HG03060 (cell line): ENCODE results near the gene IFNA5.

Source experiments
- ATAC-seq: cut with Tn5 transposase; IDR thresholded peaks from one replicate; pipeline ENCODE4 v1.9.1; 2021; ENCODE audit warnings: low read depth, moderate number of reproducible peaks; ENCODE audit not compliant: unreplicated experiment

The IFNA5 gene

DNA sequence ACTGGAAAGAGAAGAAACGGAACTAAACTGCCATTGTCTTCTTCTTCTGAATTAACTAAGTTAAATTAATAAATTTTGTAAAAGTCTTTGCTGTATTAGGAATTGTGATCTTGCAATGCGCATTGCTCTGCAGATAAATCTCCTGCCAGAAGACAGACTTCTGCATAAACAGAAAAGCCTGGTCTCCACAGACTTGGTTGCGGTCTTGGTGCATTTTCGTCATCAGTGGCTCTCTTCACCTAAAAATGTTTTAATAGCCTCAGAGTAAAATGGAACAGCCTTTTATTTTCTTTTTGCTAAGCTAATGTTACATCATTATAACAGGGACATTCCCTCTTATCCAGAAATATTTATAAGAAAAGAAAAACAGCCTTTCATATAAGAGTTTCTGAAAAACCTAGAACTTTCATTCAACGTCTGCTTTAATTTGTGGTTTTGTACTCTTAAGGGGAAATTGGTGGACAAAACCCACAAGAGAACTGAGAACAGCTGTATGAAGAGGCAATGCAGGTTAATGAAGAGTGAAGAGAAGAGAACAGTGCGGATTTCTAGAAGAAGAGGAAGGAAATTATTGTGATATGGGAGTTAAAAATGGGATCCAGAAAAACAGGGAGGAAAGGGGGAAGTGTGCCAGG, 10.1 kb downstream of the IFNA5 start:
- no peak for ATAC-seq

DNA sequence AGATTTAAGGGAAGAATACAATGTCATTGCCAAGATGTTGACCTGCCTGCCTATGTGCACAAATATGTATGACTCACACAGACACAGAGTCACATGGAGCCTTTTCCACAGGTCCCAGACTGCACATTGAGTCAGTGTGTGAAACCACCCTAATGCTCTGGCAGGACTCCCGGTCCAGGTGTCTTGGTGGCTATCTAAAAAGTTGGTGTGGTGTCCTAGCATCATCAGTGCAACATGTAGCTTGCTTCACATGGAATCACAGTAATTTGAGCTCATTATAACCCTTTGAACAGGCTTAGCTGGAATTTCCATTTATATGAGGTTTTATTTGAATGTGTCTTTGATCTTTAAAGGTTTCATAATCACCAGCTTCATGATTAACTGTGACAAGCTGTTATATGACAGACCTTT, 10.7 kb downstream of the IFNA5 start:
- ATAC-seq = peak; percentile 68

- ATAC-seq = no peak
Observed at GRCh38 chr9:21289848-21290247, 15.3 kb downstream of the IFNA5 start.

- ATAC-seq = no peak
Observed at GRCh38 chr9:21287280-21287679, 17.8 kb downstream of the IFNA5 start.

DNA sequence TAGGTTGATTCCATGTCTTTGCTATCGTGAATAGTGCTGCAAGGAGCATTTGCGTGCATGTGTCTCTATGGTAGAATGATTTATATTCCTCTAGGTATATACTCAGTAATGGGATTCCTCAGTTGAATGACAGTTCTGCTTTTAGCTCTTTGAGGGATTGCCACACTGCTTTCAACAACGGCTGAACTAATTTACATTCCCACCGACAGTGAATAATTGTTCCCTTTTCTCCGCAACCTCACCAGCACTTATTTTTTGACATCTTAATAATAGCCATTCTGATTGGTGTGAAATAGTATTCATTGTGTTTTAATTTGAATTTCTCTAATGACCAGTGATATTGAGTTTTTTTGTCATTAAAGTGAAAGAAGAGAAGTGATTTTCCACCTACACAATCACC, 18.5 kb downstream of the IFNA5 start:
- no peak for ATAC-seq

DNA sequence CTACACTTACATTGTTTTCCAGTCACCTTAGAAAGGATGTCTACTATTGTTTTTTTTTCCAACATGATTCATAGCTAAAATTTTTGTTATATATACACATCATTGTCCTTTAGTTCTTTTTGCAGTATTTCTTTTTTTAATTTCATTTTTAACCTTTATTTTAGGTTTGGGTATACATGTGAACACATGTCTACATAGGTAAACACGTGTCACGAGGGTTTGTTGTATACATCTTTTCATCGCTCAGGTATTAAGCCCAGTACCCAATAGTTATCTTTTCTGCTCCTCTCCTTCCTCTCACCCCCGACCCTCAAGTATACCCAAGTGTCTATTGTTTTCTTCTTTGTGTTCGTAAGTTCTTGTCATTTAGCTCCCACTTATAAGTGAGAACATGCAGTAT, 19.0 kb downstream of the IFNA5 start:
- no peak for ATAC-seq

DNA sequence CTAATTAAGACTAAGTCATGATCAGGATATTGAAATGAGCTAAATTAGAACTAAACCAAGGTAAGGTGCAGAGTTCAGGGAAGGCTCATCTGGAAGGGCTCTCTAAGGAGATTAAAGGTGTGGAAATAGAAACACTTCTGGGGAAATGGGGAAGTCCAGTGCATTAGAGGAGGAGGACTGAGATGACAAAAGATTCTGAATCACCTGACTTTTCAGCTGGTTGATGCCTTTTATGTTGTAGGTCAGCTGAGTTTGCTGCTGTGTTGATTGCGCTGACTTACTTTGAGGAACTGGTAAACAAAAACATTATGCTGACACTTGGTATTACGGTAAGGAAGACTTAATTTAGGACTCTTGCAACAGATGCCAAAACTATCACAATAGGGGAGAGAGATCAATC, 23.8 kb downstream of the IFNA5 start:
- no peak for ATAC-seq

- ATAC-seq = no peak
Observed at GRCh38 chr9:21268347-21268657, 36.8 kb downstream of the IFNA5 start.

DNA sequence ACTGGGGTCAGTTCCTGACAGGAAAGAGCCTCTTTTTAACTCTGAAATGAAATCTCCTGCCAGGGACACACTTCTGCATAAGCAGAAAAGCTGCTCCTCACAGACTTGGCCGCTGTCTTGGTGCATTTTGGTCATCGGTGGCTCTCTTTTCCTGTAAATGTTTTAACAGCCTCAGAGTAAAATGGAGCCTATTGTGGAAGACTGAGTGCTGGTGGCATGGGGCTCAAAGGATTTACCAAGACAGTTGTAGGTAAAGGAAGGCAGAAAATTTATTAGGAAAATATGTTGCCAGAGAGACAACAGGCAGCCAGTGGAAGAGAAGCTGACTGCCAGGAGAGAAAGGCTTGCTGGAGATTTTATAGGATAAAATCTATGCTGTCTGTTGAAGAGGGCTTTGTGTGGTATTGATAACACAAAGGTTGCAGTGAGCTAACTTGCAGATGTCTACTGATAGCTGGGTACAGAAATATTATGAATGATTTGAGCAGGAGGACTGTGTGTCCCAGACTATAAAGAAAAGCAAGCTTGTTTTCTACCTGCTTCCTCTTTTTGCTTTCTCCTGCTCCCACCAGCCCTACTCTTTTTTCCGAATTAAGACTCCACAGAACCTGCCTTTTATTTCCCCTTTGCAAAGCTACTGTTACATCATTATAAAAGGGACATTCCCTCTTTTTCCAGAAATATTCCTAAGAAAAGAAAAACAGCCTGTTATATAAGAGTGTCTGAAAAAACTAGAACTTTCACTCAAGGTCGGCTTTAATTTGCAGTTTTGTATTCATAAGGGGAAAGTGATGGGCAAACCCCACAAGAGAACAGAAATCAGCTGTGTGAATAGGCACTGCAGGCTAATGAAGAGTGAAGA, 37.4 kb downstream of the IFNA5 start:
- ATAC-seq = no peak

DNA sequence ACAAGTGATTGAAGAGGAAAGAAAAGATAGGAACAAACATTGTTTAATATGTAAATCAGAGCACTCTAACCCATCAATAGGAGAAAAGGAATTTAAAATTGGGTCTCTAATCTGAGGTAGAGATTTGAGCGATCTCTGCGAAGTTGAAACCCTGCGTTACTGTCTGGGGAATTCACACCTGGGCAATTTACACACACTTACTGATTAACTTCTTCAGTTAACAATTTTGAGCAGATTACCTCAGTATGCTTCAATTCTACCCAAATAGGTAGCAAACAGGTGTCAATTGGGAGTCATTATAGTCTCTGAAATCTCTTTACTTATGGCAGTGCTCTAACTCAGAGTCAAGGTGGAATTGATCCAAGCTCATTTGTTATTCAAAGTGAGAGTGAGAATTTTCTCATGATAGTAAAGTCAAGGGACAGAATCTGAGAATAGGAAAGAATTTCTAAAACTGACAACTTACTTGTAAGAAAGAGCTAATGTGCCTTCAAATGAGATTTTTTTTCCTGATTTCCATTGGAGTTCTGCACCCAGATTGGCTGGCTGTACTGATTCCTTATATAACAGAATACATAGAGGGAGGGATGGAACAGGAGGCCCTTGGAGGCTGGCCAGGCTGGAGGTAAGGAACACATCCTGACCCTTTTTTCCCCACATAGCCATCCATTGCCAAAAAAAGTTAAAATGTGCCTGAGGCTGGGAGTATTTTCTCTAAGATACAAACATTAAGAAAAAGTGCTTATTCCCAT, 38.2 kb downstream of the IFNA5 start:
- no peak for ATAC-seq

DNA sequence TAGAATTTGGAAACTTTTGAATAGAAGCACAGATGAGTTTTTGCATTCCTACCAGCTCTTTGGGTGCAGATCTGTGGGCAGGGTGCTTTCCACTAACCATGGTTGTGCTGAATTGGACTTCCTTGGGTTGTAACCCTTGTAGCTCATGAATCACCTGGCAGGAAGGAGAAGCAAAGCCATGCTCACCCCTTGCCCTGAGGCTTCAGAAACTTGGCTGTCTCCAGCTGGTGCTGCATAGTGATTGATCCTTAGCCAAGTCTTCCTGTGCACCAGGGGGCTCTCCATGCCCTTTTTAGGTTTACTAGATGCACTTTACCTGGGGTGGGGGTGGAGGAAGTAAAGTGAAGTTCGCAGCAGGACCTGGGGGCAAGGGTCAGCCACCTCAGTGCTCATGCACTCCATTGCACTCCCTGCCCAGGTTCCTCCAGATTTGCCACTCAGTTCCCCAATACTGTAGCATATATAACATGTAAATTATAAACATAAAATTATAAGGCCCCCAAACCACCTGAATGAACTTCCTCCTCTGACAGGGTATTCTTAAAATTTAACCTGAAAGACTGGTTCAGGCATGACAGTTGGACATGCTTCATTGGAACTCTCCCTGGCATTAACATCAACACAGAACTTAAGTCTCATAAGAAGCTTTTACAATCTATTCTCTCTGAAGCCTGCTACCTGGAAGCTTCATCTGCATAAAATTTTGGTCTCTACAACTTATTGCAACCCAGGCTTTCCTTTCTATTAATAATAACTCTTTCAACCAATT, 39.5 kb downstream of the IFNA5 start:
- ATAC-seq = no peak

DNA sequence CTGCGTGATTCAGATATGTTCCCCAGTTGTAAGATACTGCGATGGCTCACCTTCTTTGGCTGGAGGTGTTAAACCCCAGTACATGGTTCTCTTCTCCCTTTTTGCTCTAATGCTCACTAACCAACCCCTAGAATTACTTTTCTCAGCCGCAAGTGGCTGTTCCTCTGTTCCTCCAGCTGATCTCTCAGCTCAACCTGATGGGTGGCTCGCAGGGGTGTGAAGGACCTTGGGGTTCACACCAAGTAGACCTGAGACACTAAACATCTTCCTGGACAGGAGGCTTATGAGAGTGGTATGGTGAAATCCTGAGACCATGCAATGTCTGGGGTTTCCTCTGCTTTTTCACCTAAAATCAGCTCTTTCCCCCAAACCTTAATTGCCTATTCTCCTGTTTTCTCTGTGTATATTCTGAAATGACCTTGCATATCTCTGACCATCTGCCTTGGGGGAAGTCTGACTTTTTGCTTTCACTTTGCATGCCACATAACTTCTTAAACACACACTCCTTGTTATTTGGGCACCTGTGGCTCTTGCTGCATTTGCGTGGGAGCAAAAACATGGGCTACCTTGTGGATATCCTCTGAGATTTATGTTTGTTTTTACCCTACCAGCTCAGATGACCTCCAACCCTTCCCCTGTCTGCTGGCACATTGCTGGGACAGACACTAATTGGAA, 49.4 kb downstream of the IFNA5 start:
- no peak for ATAC-seq
